ENCODE data around the gene TCP11. TPM values are rescaled to one million over a fixed set of nuclear protein-coding genes. Genes with fewer than 3 reads are reported as not detected.

TCP11 gene
- polyA plus RNA-seq, 1 of the 3 experiments (the other 2 are of a cell fraction) = 0.16 TPM

- peak; percentile 14 for DNase-seq
- H3K79me2 ChIP-seq (ENCODE audit: insufficient read depth) = no peaks in the 10 kb centered on the region
- no peak overlapping the region for H3K27ac ChIP-seq (ENCODE audit: low read depth in 2 of 2, low read length in 1 of 2)
- WGBS (ENCODE audit: low lambda C conversion rate) = 96% methylated on average over 23 of the region's 30 CpGs
- H3K9ac ChIP-seq = no peak overlapping the region
- POLR2A ChIA-PET = no interaction called here
- H3K4me1 ChIP-seq (ENCODE audit: control insufficient read depth in 1 of 2, insufficient read depth in 2 of 2, low read depth in 1 of 2, low read length in 1 of 2) = peaks cover 0 to 11% of the 10 kb centered on the region in 2 experiments; a peak in 1 of 4 replicates
- H3K4me2 ChIP-seq = no peak overlapping the region
- H3F3A ChIP-seq (replicated peaks; ENCODE audit: insufficient read depth) = no peaks in the 10 kb centered on the region
- no peaks in the 10 kb centered on the region for H3K27me3 ChIP-seq (ENCODE audit: insufficient read depth)
- H3K4me3 ChIP-seq (ENCODE audit: low read depth in 2 of 2, low read length in 1 of 2) = no peak overlapping the region
- H3K36me3 ChIP-seq (replicated peaks in 1 of 2; ENCODE audit: control insufficient read depth in 1 of 2, insufficient read depth in 2 of 2, low read length in 1 of 2) = peaks cover 0 to 41% of the 10 kb centered on the region in 2 experiments
- H3K9me3 ChIP-seq = no peaks in the 10 kb centered on the region
- TF ChIP-seq FOXM1 (IDR thresholded peaks at IDR 0.05; ENCODE audit: low read depth) = no peak
- no peak for TF ChIP-seq USF1 (IDR thresholded peaks at IDR 0.05; ENCODE audit: borderline replicate concordance, low read depth)
- no peak for TF ChIP-seq FOXJ3 (CRISPR knock-in tag; IDR thresholded peaks at IDR 0.05)
- no peak for TF ChIP-seq SIN3A (IDR thresholded peaks at IDR 0.05; ENCODE audit: borderline replicate concordance, low read depth, low read length)
- no peak for TF ChIP-seq FOSL2 (IDR thresholded peaks at IDR 0.05; ENCODE audit: borderline replicate concordance, low read depth)
- H3K9me2 ChIP-seq = no peaks in the 10 kb centered on the region
- H2AFZ ChIP-seq (ENCODE audit: low read depth) = no peak overlapping the region
- CTCF ChIA-PET = no interaction called here
- no peaks in the 10 kb centered on the region for H4K20me1 ChIP-seq (ENCODE audit: insufficient read depth)
Measured at GRCh38 chr6:35085359-35086281, 55.5 kb downstream of the TCP11 start.

GRCh38 chr6:35084511-35085203 is 56.5 kb downstream of the TCP11 start:
- Histone ChIP-seq H3K79me2 (ENCODE audit: insufficient read depth) (no peaks in the 10 kb centered on the region), H3K9ac (no peak overlapping the region), H3K4me2 (no peak overlapping the region), H2AFZ (ENCODE audit: low read depth) (no peak overlapping the region), H3K4me1 (ENCODE audit: control insufficient read depth in 1 of 2, insufficient read depth in 2 of 2, low read depth in 1 of 2, low read length in 1 of 2) (peaks cover 0 to 6% of the 10 kb centered on the region in 2 experiments; a peak in 1 of 4 replicates), H3K9me3 (no peaks in the 10 kb centered on the region), H3K9me2 (no peaks in the 10 kb centered on the region), H3K4me3 (ENCODE audit: low read depth in 2 of 2, low read length in 1 of 2) (no peak overlapping the region), H3K36me3 (replicated peaks in 1 of 2; ENCODE audit: control insufficient read depth in 1 of 2, insufficient read depth in 2 of 2, low read length in 1 of 2) (peaks cover 0 to 44% of the 10 kb centered on the region in 2 experiments), H3K27me3 (ENCODE audit: insufficient read depth) (no peaks in the 10 kb centered on the region), H3F3A (replicated peaks; ENCODE audit: insufficient read depth) (no peaks in the 10 kb centered on the region), H3K27ac (ENCODE audit: low read depth in 2 of 2, low read length in 1 of 2) (no peak overlapping the region), H4K20me1 (ENCODE audit: insufficient read depth) (no peaks in the 10 kb centered on the region)
- no peak for TF ChIP-seq USF1 (IDR thresholded peaks at IDR 0.05; ENCODE audit: borderline replicate concordance, low read depth)
- no peak for TF ChIP-seq RFX5 (IDR thresholded peaks at IDR 0.05; ENCODE audit: low read length)
- no peak for TF ChIP-seq SIN3A (IDR thresholded peaks at IDR 0.05; ENCODE audit: borderline replicate concordance, low read depth, low read length)
- TF ChIP-seq TCF12 (IDR thresholded peaks at IDR 0.05) = no peak
- TF ChIP-seq IRF3 (IDR thresholded peaks at IDR 0.05; ENCODE audit: low read depth, low read length) = no peak
- TF ChIP-seq CHD2 (IDR thresholded peaks at IDR 0.05; ENCODE audit: low read length, partially characterized antibody) = no peak
- no peak for TF ChIP-seq JUND (IDR thresholded peaks at IDR 0.05)
- WGBS (ENCODE audit: low lambda C conversion rate) = 90% methylated on average over 11 of the region's 12 CpGs
- peak; percentile 21 for DNase-seq
- POLR2A ChIA-PET = no interaction called here
- CTCF ChIA-PET = no interaction called here

All from SK-N-SH (cell line).